K562 (cell line): Measurements from ENCODE around the gene COL7A1. TPM values are rescaled to one million over a fixed set of nuclear protein-coding genes. Genes with fewer than 3 reads are reported as not detected.

Experiments
- ATAC-seq: fragments of 200-7000 bp; cut with Tn5 transposase; 3 replicates; pipeline ENCODE4 v1.9.1; 2020; ENCODE audit warnings: moderate library complexity
- BruUV-seq: library from RNA; stranded (reverse); fragments of 400-500 nt; replicated peaks from 2 replicates; lab custom pipeline; 2021; lab: Mats Ljungman, UMichigan
- CTCF ChIA-PET: fragments of 300-600 bp; formaldehyde crosslinking; extraction: SDS; loops from one replicate; lab custom pipeline; 2021; ENCODE audit warnings: low intra/inter-chr PET ratio; lab: Yijun Ruan, JAX
- POLR2A ChIA-PET: fragments of 300-600, 350-650 bp; sonication (Branson Sonifier 250); formaldehyde crosslinking; extraction: SDS; loops from one replicate; lab custom pipeline; 2021; ENCODE audit warnings: antibody characterized with exemption, inconsistent platforms; lab: Yijun Ruan, JAX
- DNase-seq, 4 experiments: peaks; one replicate each; pipeline versions ENCODE4 v3.0.0 to v3.0.0-alpha.2; 2011 to 2018; ENCODE audit warnings: low spot score in 3 of 4, mixed read lengths in 3 of 4; ENCODE audit errors: extremely low read depth in 1 of 4
- FAIRE-seq: peaks from 2 replicates; lab custom pipeline; 2011; peaks lifted over from hg19 to GRCh38; lab: Jason Lieb, UNC
- H2AFZ ChIP-seq: 2 replicates; pipeline ENCODE4 v1.6.0; 2011; ENCODE audit warnings: low read depth, low read length, control low read depth, inconsistent platforms
- H3K27ac ChIP-seq: fragments of 200-600 bp; 3 replicates; pipeline ENCODE4 v1.8.0; 2011; ENCODE audit warnings: low read depth, mild to moderate bottlenecking, control low read depth, inconsistent platforms, low read length, moderate library complexity, mixed read lengths; ENCODE audit errors: extremely low read depth
- H3K27me3 ChIP-seq, 2 experiments: fragments of 300-600 bp in 1 of 2; 2 replicates in 1 of 2; 3 replicates in 1 of 2; pipeline versions ENCODE4 v1.6.0 to v1.8.0; 2011; ENCODE audit warnings: inconsistent platforms in 2 of 2, low read length in 2 of 2, mild to moderate bottlenecking in 1 of 2, mixed read lengths in 1 of 2, moderate library complexity in 1 of 2; ENCODE audit not compliant: control insufficient read depth in 2 of 2, insufficient read depth in 2 of 2
- H3K36me3 ChIP-seq: fragments of 300-600 bp; 3 replicates; pipeline ENCODE4 v1.8.0; 2011; ENCODE audit warnings: mild to moderate bottlenecking, low read length, inconsistent platforms; ENCODE audit not compliant: control insufficient read depth, insufficient read depth
- H3K4me1 ChIP-seq, 2 experiments: fragments of 200-600 bp in 1 of 2; replicated peaks in 1 of 2; 2 replicates in 1 of 2; 3 replicates in 1 of 2; pipeline versions ENCODE4 v1.5.1 to v1.8.0; 2011; ENCODE audit warnings: inconsistent platforms in 2 of 2, low read length in 2 of 2, mild to moderate bottlenecking in 1 of 2, mixed read lengths in 1 of 2, moderate library complexity in 1 of 2; ENCODE audit not compliant: control insufficient read depth in 2 of 2, insufficient read depth in 2 of 2
- H3K4me2 ChIP-seq: 2 replicates; pipeline ENCODE4 v1.6.1; 2011; ENCODE audit warnings: low read length, control low read depth, inconsistent platforms, mixed read lengths; ENCODE audit not compliant: insufficient read depth
- H3K4me3 ChIP-seq: fragments of 200-600 bp; sonication (generic), shearing (Covaris generic); 2 replicates; pipeline ENCODE4 v1.5.1; 2016; ENCODE audit warnings: control low read depth, inconsistent platforms
- H3K79me2 ChIP-seq: fragments of 200-600 bp; 3 replicates; pipeline ENCODE4 v1.8.0; 2011; ENCODE audit warnings: low read length, inconsistent platforms; ENCODE audit not compliant: control insufficient read depth, insufficient read depth
- H3K9ac ChIP-seq, 2 experiments: 2 replicates each; pipeline versions ENCODE4 v1.6.0 to v1.6.1; 2011; ENCODE audit warnings: low read depth in 2 of 2, low read length in 2 of 2, control low read depth in 1 of 2, inconsistent platforms in 1 of 2, mild to moderate bottlenecking in 1 of 2, mixed read lengths in 1 of 2; ENCODE audit not compliant: insufficient read depth in 1 of 2
- H3K9me1 ChIP-seq: one replicate; pipeline ENCODE4 v1.6.0; 2011; ENCODE audit warnings: inconsistent platforms, mild to moderate bottlenecking, low read length, moderate library complexity; ENCODE audit not compliant: control insufficient read depth, insufficient read depth
- H3K9me3 ChIP-seq: replicated peaks from 2 replicates; pipeline ENCODE4 v1.5.1; 2011; ENCODE audit warnings: low read depth, low read length, inconsistent platforms; ENCODE audit not compliant: control insufficient read depth, insufficient read depth
- H4K20me1 ChIP-seq: replicated peaks from 2 replicates; pipeline ENCODE4 v1.6.1; 2011; ENCODE audit warnings: low read length, inconsistent platforms, mixed read lengths; ENCODE audit not compliant: control insufficient read depth, insufficient read depth
- BCOR ChIP-seq: fragments of 450-650 bp; IDR thresholded peaks from 2 replicates; pipeline ENCODE4 v1.6.1; 2016
- BRD9 ChIP-seq: fragments of 450-650 bp; IDR thresholded peaks from 2 replicates; pipeline ENCODE4 v1.6.1; 2018; ENCODE audit warnings: low read depth; ENCODE audit not compliant: partially characterized antibody
- CCNT2 ChIP-seq: IDR thresholded peaks from 2 replicates; pipeline ENCODE4 v1.6.1; 2011; ENCODE audit warnings: borderline replicate concordance, low read depth, mild to moderate bottlenecking, moderate library complexity, mixed read lengths, low read length; ENCODE audit not compliant: insufficient read length; ENCODE audit errors: extremely low read depth
- CUX1 ChIP-seq: fragments of 200-800 bp; sonication (Bioruptor generic); IDR thresholded peaks from 2 replicates; pipeline ENCODE4 v1.6.1; 2016; ENCODE audit warnings: missing genetic modification characterization, missing compliant biosample characterization
- HMG20A ChIP-seq: fragments of 450-650 bp; formaldehyde crosslinking; conservative IDR thresholded peaks from 2 replicates; pipeline ENCODE4 v1.4.0; 2020; ENCODE audit warnings: mild to moderate bottlenecking, mixed read lengths
- MCM3 ChIP-seq: fragments of 450-650 bp; IDR thresholded peaks from 2 replicates; pipeline ENCODE4 v1.6.1; 2016
- THAP7 ChIP-seq: fragments of 250-450 bp; sonication (Bioruptor Pico); IDR thresholded peaks from 2 replicates; pipeline ENCODE4 v1.5.0; 2021
- ZNF174 ChIP-seq: fragments of 250-450 bp; sonication (Bioruptor Pico); IDR thresholded peaks from 2 replicates; pipeline ENCODE4 v1.4.0; 2020; ENCODE audit warnings: mild to moderate bottlenecking
- WGBS: fragments of 100-300 bp; shearing (Covaris generic); methylation state at CpG from one replicate; pipeline ENCODE4 v1.1.6; 2016; ENCODE audit warnings: low coverage, mixed read lengths; ENCODE audit not compliant: insufficient coverage; ENCODE audit errors: missing lambda C conversion rate; 5-methylcytosine and 5-hydroxymethylcytosine counted together
- in situ Hi-C: fragments of 300-500 bp; cut with MboI; formaldehyde crosslinking; loops from 4 replicates; pipeline ENCODE4 v1.15.0; 2018; ENCODE audit warnings: inconsistent platforms, mixed read lengths
- intact Hi-C: fragments of 100-400 bp; cut with micrococcal nuclease; formaldehyde crosslinking; loops from 2 replicates; pipeline ENCODE4 v1.14.2; 2022
- polyA plus RNA-seq, 8 experiments: library from polyadenylated mRNA; depleted of rRNA in 4 of 8; stranded (reverse) in 5 of 8; unstranded in 3 of 8; fragments of >200 nt; fragmentation: Nextera tagmentation in 2 of 8; fragmentation: Illumina TruSeq in 1 of 8; extraction: Ambion mirVana in 2 of 8; extraction: Trizol in 1 of 8; gene quantifications; 2 replicates each; pipeline versions ENCODE4 v1.2.1 to v1.2.3, GENCODE V29; 2011 to 2014; ENCODE audit warnings: inconsistent platforms in 1 of 8, missing spikeins in 1 of 8
- total RNA-seq, 7 experiments: library from RNA; depleted of rRNA in 6 of 7; stranded (reverse); fragments of >200 nt in 6 of 7; fragmentation: Illumina TruSeq in 2 of 7; extraction: Trizol in 2 of 7; gene quantifications; 2 replicates each; pipeline versions ENCODE4 v1.2.1 to v1.2.3, GENCODE V29; 2011 to 2021; ENCODE audit warnings: low replicate concordance in 1 of 7

COL7A1 gene
- total and polyA plus RNA-seq, 9 of the 15 experiments (the other 6 are each of a cell fraction or from before 2014, with no cell fraction given), result 0.09 to 0.66 (median 0.35) TPM; not detected in 3

GRCh38 chr3:48524970-48525369 lies 70.2 kb downstream of the COL7A1 start (continued):
- TF ChIP-seq CUX1 (CRISPR knock-in tag) (no peak), HMG20A (CRISPR knock-in tag) (no peak), MCM3 (no peak)

GRCh38 chr3:48521635-48522034 lies 73.5 kb downstream of the COL7A1 start:
- FAIRE-seq, result no peak

More at GRCh38 chr3:48521635-48522034, 73.5 kb downstream of the COL7A1 start:
- Histone ChIP-seq H3K4me1 (0 out of 5 replicates have a peak, but pooled peaks cover 0 to under 1% of the 10 kb centered on the region in 2 experiments), H3K4me3 (no peak overlapping the region), H3K9me1 (peaks cover 3% of the 10 kb centered on the region), H3K36me3 (peaks cover 24% of the 10 kb centered on the region; the same call in 2 of the 3 replicates), H3K27ac (no peak overlapping the region), H3K79me2 (no peaks in the 10 kb centered on the region), H3K9ac (no peak overlapping the region), H3K27me3 (no peaks in the 10 kb centered on the region), H3K9me3 (no peaks in the 10 kb centered on the region), H4K20me1 (no peaks in the 10 kb centered on the region), H3K4me2 (no peak overlapping the region), H2AFZ (no peak overlapping the region)
- intact Hi-C loops, result no loop called here
- in situ Hi-C loops, result no loop called here
- ChIA-PET CTCF (no interaction called here), POLR2A (no interaction called here)
- ATAC-seq (no peak), DNase-seq (no peak)
- 88% methylated on average over 6 of the region's 6 CpGs for WGBS
- TF ChIP-seq THAP7 (no peak), CCNT2 (no peak), BRD9 (no peak), BCOR (no peak), ZNF174 (CRISPR knock-in tag) (no peak)
- no TSS peak for BruUV-seq
